ENCODE measurements around the gene AMPD1. TPM values are rescaled to one million over a fixed set of nuclear protein-coding genes. Genes with fewer than 3 reads are reported as not detected.

Gene AMPD1
- polyA plus RNA-seq, 4 donors = not detected

DNA sequence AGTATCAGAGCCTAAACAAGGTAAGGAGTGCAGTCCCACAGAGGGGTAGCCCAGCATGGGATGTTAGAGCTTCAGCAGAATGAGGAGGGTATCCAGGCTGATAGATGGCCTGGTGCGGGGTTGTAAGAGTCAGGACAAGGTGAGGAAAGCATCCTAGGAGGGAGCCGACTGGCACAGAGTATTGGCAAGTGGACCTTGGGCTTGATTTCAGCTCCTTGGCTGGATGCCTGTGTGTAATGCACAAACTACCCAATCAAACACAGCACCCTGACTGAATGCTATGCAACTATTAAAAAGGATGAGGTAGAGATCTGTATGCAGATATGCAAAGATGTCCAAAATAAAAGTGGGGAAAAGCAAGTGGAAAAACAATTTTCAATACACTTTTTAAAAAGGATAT lies 43.5 kb downstream of the AMPD1 start:
- DNase-seq (ENCODE audit: low read depth in 4 of 4, low spot score in 3 of 4) = no peak

DNA sequence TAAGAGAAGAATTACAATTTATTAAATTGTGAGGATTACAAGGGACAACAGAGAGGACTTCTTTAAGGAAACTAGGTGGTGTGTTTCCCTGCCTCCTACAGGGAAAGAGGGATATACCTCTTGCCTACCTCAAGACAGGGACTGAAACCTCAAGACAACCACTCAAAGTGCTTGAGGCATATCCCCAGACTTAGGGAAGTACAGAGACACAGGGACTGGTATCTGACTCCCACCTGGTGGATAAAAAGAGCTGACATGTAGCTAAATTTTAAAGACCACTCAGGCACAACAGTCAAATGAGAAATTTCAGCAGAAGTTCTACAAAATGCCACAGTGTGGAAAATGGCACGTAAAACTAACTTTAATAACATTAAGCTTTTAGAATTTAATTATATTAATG lies 46.8 kb downstream of the AMPD1 start:
- DNase-seq (ENCODE audit: low read depth in 4 of 4, low spot score in 3 of 4) = no peak

DNA sequence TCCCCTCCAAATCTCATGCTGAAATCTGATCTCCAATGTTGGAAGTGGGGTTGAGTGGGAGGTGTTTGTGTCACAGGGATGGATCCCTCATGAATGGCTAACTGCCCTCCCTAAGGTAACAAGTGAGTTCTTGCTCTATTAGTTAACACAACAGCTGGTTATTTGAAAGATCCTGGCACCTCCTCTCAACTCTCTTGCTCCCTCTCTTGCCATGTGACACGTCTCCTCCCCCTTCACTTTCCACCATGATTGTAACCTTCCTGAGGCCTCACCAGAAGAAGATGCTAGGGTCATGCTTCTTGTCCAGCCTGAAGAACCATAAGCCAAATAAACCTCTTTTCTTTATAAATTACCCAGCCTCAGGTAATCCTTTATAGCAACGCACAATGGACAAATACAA lies 54.0 kb downstream of the AMPD1 start:
- DNase-seq (ENCODE audit: low read depth in 4 of 4, low spot score in 3 of 4) = no peak

DNA sequence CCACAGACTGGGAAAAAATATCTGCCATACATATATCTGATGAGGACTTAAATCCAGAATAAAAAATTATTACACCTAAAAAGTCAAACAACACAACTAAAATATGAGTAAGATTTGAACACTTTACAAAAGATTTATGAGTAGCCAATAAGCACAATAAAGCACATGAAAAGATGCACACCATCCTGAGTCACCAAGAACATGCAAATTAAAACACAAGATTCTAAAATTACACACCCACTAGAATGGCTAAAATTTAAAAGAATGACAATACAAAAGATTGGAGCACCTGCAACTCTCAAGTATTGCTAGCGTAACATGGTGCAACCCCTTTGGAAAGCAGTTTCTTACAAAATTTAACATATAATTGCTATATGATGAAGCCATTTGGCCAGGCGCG lies 56.4 kb downstream of the AMPD1 start:
- DNase-seq (ENCODE audit: low read depth in 4 of 4, low spot score in 3 of 4) = no peak

DNA sequence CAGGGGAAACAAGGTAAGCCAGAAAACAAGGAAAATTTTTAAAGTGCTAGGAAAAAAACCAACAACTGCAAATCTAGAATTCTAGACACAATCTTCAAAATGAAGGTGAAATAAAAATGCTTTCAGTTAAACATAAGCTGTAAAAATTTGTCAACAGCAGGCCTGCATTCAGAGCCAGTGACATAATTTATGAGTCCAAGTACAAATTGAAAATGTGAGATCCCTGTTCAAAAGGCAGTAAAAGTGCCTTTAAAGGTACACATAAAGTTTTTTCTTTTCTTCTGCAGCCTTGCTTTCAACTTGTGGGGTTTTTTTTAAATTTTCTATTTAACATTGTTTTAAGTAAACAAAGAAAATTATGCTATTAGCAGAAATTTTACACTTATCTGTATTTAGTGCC lies 62.9 kb downstream of the AMPD1 start:
- DNase-seq (ENCODE audit: low read depth in 4 of 4, low spot score in 3 of 4) = no peak

DNA sequence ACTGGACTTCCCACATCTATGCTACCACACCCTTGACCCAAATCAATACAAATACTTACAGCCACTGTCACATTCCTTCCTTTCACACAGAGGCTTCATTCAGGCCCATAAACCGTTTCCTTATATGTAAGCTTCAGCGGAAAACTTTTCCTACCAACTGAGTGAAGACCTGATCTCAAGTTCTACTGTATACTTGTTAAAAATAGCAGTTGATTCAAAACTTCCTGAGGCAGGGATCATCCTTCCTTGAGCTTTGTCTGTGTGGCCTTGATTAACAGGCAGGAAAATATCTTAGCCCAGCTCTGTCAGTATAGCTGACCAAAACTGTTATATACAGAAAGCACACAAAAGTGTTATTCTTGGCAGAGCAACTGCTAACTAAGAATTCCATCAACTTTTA lies 68.2 kb downstream of the AMPD1 start:
- no peak for DNase-seq (ENCODE audit: low read depth in 4 of 4, low spot score in 3 of 4)

DNA sequence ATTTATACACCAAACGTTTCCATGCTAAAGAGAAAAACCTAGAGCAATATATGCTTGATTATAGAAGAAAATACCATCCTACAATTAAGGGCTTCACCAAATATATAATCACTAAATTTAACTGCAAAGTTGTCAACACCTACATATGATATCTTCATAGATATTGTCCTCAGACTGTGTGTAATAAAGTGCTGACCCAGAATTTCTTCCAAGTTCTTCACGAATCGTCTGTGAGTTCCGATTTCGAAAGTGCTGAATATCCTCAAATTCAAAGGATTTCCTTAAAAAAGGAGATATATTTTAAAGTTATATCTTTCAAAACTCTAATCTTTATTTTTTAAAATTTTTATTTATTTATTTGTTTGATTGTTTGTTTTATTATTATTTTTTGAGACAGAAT lies 72.0 kb downstream of the AMPD1 start:
- DNase-seq (ENCODE audit: low read depth in 4 of 4, low spot score in 3 of 4) = no peak

Other genes starting within 250 kb of the AMPD1 start
- 10 to 100 TPM; 40.4 to 66.2 (median 54.8) TPM for gene TRIM33, start 184.3 kb downstream of the AMPD1 start, polyA plus RNA-seq (ENCODE audit: insufficient read length in 4 of 4)
- 10 to 100 TPM; 52.8 to 75.3 (median 60.6) TPM for gene BCAS2, start 113.9 kb downstream of the AMPD1 start, polyA plus RNA-seq (ENCODE audit: insufficient read length in 4 of 4)
- gene DENND2C, start 25.5 kb downstream of the AMPD1 start, polyA plus RNA-seq (ENCODE audit: insufficient read length in 4 of 4) = 1 to 10 TPM; 3.4 to 4.7 (median 4.3) TPM
- 10 to 100 TPM; 50.8 to 78.4 (median 68.2) TPM for gene NRAS, start 21.2 kb upstream of the AMPD1 start, polyA plus RNA-seq (ENCODE audit: insufficient read length in 4 of 4)
- gene CSDE1, start 62.4 kb upstream of the AMPD1 start, polyA plus RNA-seq (ENCODE audit: insufficient read length in 4 of 4) = 100 to 1,000 TPM; 378 to 499 (median 442) TPM
- 10 to 100 TPM; 48.6 to 61.3 (median 54.6) TPM for gene SIKE1, start 85.1 kb upstream of the AMPD1 start, polyA plus RNA-seq (ENCODE audit: insufficient read length in 4 of 4)
- under 1 TPM; 0.19 to 0.79 (median 0.34) TPM for gene SYCP1, start 159.3 kb upstream of the AMPD1 start, polyA plus RNA-seq (ENCODE audit: insufficient read length in 4 of 4)

Measured in left renal pelvis (tissue), 4 donors.